Measurements from ENCODE around the gene CTNND2. TPM values are rescaled to one million over a fixed set of nuclear protein-coding genes. Genes with fewer than 3 reads are reported as not detected.

Gene CTNND2
- total RNA-seq, 1 experiment from 2014 or later = 7.0 TPM

GRCh38 chr5:11310158-11310557 is 594.1 kb downstream of the CTNND2 start:
- H2AK5ac ChIP-seq (ENCODE audit: insufficient read length, low read length) = no peak overlapping the region
- H3K9ac ChIP-seq (ENCODE audit: extremely low read depth, insufficient read length, low read length) = no peak overlapping the region
- H3K79me1 ChIP-seq (ENCODE audit: insufficient read depth, low read depth, low read length, poor library complexity, severe bottlenecking) = no peaks in the 10 kb centered on the region
- H4K8ac ChIP-seq (replicated peaks; ENCODE audit: insufficient read length, low read depth, low read length) = no peak overlapping the region
- no peak overlapping the region for H2AFZ ChIP-seq (ENCODE audit: low read length)
- WGBS (ENCODE audit: extremely low coverage, insufficient read length, low lambda C conversion rate) = no CpG with 5 or more reads among the region's 2 CpGs
- no peaks in the 10 kb centered on the region for H3K79me2 ChIP-seq (ENCODE audit: insufficient read depth, low read length)
- no peak overlapping the region for H3K4me2 ChIP-seq (ENCODE audit: insufficient read depth, insufficient read length, low read length)
- H3K27me3 Mint-ChIP-seq (ENCODE audit: low read depth) = no peaks in the 10 kb centered on the region
- H3K27me3 ChIP-seq (ENCODE audit: insufficient read depth, low read length) = no peaks in the 10 kb centered on the region
- H3K23ac ChIP-seq (ENCODE audit: insufficient read length, low read depth, low read length) = no peak overlapping the region
- no peaks in the 10 kb centered on the region for H3K9me3 Mint-ChIP-seq
- H3K36me3 Mint-ChIP-seq (ENCODE audit: insufficient read depth in 1 of 3, low read depth in 3 of 3) = no peaks in the 10 kb centered on the region
- H4K5ac ChIP-seq (ENCODE audit: insufficient read length, low read depth, low read length) = no peak overlapping the region
- no peaks in the 10 kb centered on the region for H3K9me3 ChIP-seq (ENCODE audit: control insufficient read depth, low read depth, low read length)
- H3K27ac ChIP-seq (ENCODE audit: insufficient read length, low read depth, low read length) = no peak overlapping the region
- H2BK15ac ChIP-seq (ENCODE audit: low read depth, low read length) = no peak overlapping the region
- no peak overlapping the region for H2BK5ac ChIP-seq (ENCODE audit: insufficient read length, low read length)
- no peaks in the 10 kb centered on the region for H3K23me2 ChIP-seq (ENCODE audit: insufficient read length, low read depth, low read length, poor library complexity, severe bottlenecking)
- no peaks in the 10 kb centered on the region for H4K20me1 ChIP-seq (ENCODE audit: control insufficient read depth, insufficient read depth, insufficient read length)
- TF ChIP-seq, protein P1, sequence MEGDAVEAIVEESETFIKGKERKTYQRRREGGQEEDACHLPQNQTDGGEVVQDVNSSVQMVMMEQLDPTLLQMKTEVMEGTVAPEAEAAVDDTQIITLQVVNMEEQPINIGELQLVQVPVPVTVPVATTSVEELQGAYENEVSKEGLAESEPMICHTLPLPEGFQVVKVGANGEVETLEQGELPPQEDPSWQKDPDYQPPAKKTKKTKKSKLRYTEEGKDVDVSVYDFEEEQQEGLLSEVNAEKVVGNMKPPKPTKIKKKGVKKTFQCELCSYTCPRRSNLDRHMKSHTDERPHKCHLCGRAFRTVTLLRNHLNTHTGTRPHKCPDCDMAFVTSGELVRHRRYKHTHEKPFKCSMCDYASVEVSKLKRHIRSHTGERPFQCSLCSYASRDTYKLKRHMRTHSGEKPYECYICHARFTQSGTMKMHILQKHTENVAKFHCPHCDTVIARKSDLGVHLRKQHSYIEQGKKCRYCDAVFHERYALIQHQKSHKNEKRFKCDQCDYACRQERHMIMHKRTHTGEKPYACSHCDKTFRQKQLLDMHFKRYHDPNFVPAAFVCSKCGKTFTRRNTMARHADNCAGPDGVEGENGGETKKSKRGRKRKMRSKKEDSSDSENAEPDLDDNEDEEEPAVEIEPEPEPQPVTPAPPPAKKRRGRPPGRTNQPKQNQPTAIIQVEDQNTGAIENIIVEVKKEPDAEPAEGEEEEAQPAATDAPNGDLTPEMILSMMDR (conservative IDR thresholded peaks at IDR 0.05) = no peak
- no peaks in the 10 kb centered on the region for H3K4me1 ChIP-seq (ENCODE audit: insufficient read depth, low read length)
- no peak for DNase-seq
- no peak overlapping the region for H3K14ac ChIP-seq (ENCODE audit: insufficient read depth, low read length)
- no peak overlapping the region for H3K4ac ChIP-seq (ENCODE audit: low read depth, low read length)
- no peak overlapping the region for H2BK20ac ChIP-seq (ENCODE audit: low read depth, low read length, poor library complexity, severe bottlenecking)
- H3K4me3 Mint-ChIP-seq = no peak overlapping the region
- peaks cover 7 to 8% of the 10 kb centered on the region in 2 experiments; a peak in 3 of 4 replicates for H3K4me1 Mint-ChIP-seq
- no peak overlapping the region for H2BK120ac ChIP-seq (ENCODE audit: low read depth, low read length, poor library complexity, severe bottlenecking)
- no peak overlapping the region for H3K27ac Mint-ChIP-seq
- H3K56ac ChIP-seq (ENCODE audit: insufficient read length, low read depth, low read length) = no peak overlapping the region
- H2BK12ac ChIP-seq (ENCODE audit: insufficient read length, low read depth, low read length) = no peak overlapping the region
- no peak overlapping the region for H3T11ph ChIP-seq (ENCODE audit: low read length)
- no peak overlapping the region for H4K91ac ChIP-seq (ENCODE audit: insufficient read length, low read depth, low read length)
- no peak overlapping the region for H3K18ac ChIP-seq (ENCODE audit: insufficient read length, low read depth, low read length)
